ENCODE results near the gene ST6GALNAC4.

DNA sequence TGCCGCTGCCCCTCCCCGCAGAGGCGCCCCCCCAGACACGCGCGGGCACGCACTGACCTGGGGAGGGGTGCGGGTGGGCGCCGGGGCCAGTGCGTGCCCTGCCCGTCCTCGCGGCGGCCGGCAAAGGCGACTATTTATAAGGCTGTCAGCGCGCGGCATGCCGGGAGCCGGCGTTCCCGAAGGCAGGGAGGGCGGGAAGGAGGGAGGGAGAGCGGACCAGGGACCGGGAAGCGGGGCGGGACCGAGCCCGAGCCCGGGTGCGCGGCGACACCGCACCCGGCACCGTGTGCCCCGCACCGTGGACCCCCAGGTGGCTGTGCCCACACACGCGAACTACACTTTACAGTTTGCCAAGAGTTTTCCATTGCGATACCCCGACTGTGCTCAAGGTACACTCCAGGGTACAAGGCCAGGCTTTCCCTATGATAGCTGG, 39.3 kb downstream of the ST6GALNAC4 start, which contains the start of gene AK1:
- TF ChIP-seq, protein P1, sequence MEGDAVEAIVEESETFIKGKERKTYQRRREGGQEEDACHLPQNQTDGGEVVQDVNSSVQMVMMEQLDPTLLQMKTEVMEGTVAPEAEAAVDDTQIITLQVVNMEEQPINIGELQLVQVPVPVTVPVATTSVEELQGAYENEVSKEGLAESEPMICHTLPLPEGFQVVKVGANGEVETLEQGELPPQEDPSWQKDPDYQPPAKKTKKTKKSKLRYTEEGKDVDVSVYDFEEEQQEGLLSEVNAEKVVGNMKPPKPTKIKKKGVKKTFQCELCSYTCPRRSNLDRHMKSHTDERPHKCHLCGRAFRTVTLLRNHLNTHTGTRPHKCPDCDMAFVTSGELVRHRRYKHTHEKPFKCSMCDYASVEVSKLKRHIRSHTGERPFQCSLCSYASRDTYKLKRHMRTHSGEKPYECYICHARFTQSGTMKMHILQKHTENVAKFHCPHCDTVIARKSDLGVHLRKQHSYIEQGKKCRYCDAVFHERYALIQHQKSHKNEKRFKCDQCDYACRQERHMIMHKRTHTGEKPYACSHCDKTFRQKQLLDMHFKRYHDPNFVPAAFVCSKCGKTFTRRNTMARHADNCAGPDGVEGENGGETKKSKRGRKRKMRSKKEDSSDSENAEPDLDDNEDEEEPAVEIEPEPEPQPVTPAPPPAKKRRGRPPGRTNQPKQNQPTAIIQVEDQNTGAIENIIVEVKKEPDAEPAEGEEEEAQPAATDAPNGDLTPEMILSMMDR (IDR thresholded peaks at IDR 0.05) = no peak
- no peak for TF ChIP-seq POLR2A (IDR thresholded peaks at IDR 0.05)

All from lower leg skin (tissue), 3 donors.